ENCODE data around the gene GNAI3. TPM values are rescaled to one million over a fixed set of nuclear protein-coding genes. Genes with fewer than 3 reads are reported as not detected.
A peak's percentile ranks its signal among the peaks of the same experiment; 100 is the strongest.

GNAI3 gene
- total RNA-seq, 1 donor from 2014 or later = 2.8 TPM

- peaks cover 2 to 7% of the 10 kb centered on the region in 2 donors for H3K36me3 ChIP-seq
- H3K4me1 ChIP-seq = peaks cover 15 to 34% of the 10 kb centered on the region in 2 donors
- intact Hi-C loops (cut with DNase I) = loop anchor here (1.0 kb wide), 1 partner anchor 73 kb away; the partner anchor contains the start of gene GNAI3
Measured at GRCh38 chr1:109621379-109622136, 73.1 kb downstream of the GNAI3 start.

GRCh38 chr1:109622137-109622892, 73.9 kb downstream of the GNAI3 start:
- H3K27ac ChIP-seq = peak overlapping the region in 1 of 2 donors; percentile 84
- no peak for DNase-seq (ENCODE audit: low spot score in 2 of 2)
- H3K4me1 ChIP-seq = peaks cover 15 to 34% of the 10 kb centered on the region in 2 donors
- no peak for TF ChIP-seq CTCF (IDR thresholded peaks at IDR 0.05)
- intact Hi-C loops (cut with DNase I) = no loop called here
- peaks cover 9 to 14% of the 10 kb centered on the region in 2 donors for H3K36me3 ChIP-seq
- H3K27me3 ChIP-seq = no peaks in the 10 kb centered on the region
- peak overlapping the region in 1 of 2 donors; percentile 85 for H3K4me3 ChIP-seq
- no peaks in the 10 kb centered on the region for H3K9me3 ChIP-seq

More at GRCh38 chr1:109621379-109622136, 73.1 kb downstream of the GNAI3 start:
- peak overlapping the region; percentile 84 to 89 for H3K27ac ChIP-seq
- peak overlapping the region; percentile 50 to 85 for H3K4me3 ChIP-seq
- no peaks in the 10 kb centered on the region for H3K9me3 ChIP-seq
- no peak for TF ChIP-seq CTCF (IDR thresholded peaks at IDR 0.05)
- DNase-seq (ENCODE audit: low spot score in 2 of 2) = no peak
- H3K27me3 ChIP-seq = no peaks in the 10 kb centered on the region

GRCh38 chr1:109622895-109623294, 74.5 kb downstream of the GNAI3 start:
- no peak for TF ChIP-seq CTCF (IDR thresholded peaks at IDR 0.05)
- peak overlapping the region; percentile 43 to 46 for H3K27ac ChIP-seq
- no peaks in the 10 kb centered on the region for H3K27me3 ChIP-seq
- peaks cover 15 to 20% of the 10 kb centered on the region in 2 donors for H3K36me3 ChIP-seq
- intact Hi-C loops (cut with DNase I) = no loop called here
- H3K4me3 ChIP-seq = peak overlapping the region in 1 of 2 donors; percentile 42
- DNase-seq (ENCODE audit: low spot score in 2 of 2) = no peak
- H3K4me1 ChIP-seq = peaks cover 15 to 34% of the 10 kb centered on the region in 2 donors
- H3K9me3 ChIP-seq = no peaks in the 10 kb centered on the region

GRCh38 chr1:109623601-109624161, 75.3 kb downstream of the GNAI3 start:
- Histone ChIP-seq H3K27me3 (no peaks in the 10 kb centered on the region), H3K27ac (peak overlapping the region; percentile 43 to 46), H3K4me1 (peaks cover 15 to 34% of the 10 kb centered on the region in 2 donors), H3K4me3 (peak overlapping the region in 1 of 2 donors; percentile 42), H3K36me3 (peaks cover 23 to 28% of the 10 kb centered on the region in 2 donors), H3K9me3 (no peaks in the 10 kb centered on the region)
- no peak for TF ChIP-seq CTCF (IDR thresholded peaks at IDR 0.05)
- intact Hi-C loops (cut with DNase I) = no loop called here
- no peak for DNase-seq (ENCODE audit: low spot score in 2 of 2)

DNA sequence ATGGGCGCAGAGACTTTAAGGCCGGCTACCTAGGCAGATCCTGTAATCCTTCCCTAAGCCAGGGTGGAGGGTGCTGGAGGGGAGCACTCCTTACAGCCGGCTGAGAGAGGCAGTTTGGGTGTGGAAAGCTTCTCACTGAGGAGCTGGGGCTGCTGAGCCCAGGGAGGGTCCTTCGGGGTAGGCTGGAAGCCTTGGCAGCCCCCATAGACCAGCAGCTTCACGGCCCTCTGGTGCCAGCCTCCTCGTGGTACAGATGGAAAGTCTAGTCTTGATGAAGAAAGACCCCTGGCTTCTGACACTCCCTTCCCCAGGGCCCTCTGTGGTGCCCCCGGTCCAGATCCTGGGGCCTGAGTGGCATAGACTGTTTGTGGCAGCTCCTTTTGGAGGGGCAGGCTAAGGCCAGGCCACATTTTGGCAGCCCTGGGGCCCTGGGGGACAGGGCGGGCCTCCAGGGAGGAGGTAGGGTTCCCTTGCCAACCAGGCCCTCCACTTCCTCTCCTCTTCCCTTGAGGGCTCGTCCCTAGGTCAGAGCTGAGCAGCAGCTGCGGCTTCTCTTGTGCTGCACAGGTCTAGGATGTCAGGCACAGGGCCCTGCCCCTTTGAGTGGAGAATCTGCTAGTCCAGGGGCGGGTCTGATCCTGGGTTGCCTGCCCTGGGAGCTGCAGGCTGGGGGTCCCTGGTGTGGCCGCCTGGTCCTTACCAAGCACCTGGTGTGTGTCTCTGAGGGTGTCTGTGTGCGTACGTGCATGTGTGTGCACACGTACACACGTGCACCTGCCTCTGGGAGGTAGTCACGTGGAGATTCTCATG, 76.0 kb downstream of the GNAI3 start:
- H3K27ac ChIP-seq = peak overlapping the region; percentile 22 to 42
- H3K4me1 ChIP-seq = peaks cover 15 to 30% of the 10 kb centered on the region in 2 donors
- TF ChIP-seq CTCF (IDR thresholded peaks at IDR 0.05) = no peak
- intact Hi-C loops (cut with DNase I) = no loop called here
- DNase-seq (ENCODE audit: low spot score in 2 of 2) = no peak
- H3K9me3 ChIP-seq = no peaks in the 10 kb centered on the region
- peaks cover 30 to 35% of the 10 kb centered on the region in 2 donors for H3K36me3 ChIP-seq
- H3K27me3 ChIP-seq = no peaks in the 10 kb centered on the region
- peak overlapping the region in 1 of 2 donors; percentile 42 for H3K4me3 ChIP-seq

Data from ascending aorta (tissue), 2 donors.